H1 (cell line): ENCODE measurements around the gene TOM1L2. TPM values are rescaled to one million over a fixed set of nuclear protein-coding genes. Genes with fewer than 3 reads are reported as not detected.

Experiments used
- CTCF ChIA-PET: fragments of 300-600 bp; sonication (Branson Sonifier 250); formaldehyde crosslinking; loops from one replicate; lab custom pipeline; 2021; ENCODE audit not compliant: partially characterized antibody; lab: Charles Lee
- POLR2A ChIA-PET: fragments of 300-600 bp; sonication (Branson Sonifier 250); formaldehyde crosslinking; loops from one replicate; lab custom pipeline; 2021; ENCODE audit warnings: inconsistent platforms; ENCODE audit not compliant: partially characterized antibody; lab: Charles Lee
- DNase-seq, 2 experiments: peaks; one replicate each; pipeline versions ENCODE4 v3.0.0 to v3.0.0-alpha.2; 2010 to 2022; ENCODE audit warnings: low spot score in 2 of 2, low read depth in 1 of 2, mixed read lengths in 1 of 2
- FAIRE-seq: peaks from 2 replicates; lab custom pipeline; 2011; peaks lifted over from hg19 to GRCh38; lab: Jason Lieb, UNC
- H2AFZ ChIP-seq: 2 replicates; pipeline ENCODE4 v1.8.1; 2012; ENCODE audit warnings: low read length, inconsistent platforms
- H2AK5ac ChIP-seq: 2 replicates; pipeline ENCODE4 v1.6.1; 2013; ENCODE audit warnings: low read depth, low read length
- H2BK120ac ChIP-seq: replicated peaks from 2 replicates; pipeline ENCODE3; 2013; ENCODE audit warnings: low read depth, low read length, inconsistent platforms
- H2BK12ac ChIP-seq: 2 replicates; pipeline ENCODE4 v1.6.1; 2013; ENCODE audit warnings: low read depth, low read length
- H2BK15ac ChIP-seq: 2 replicates; pipeline ENCODE4 v1.6.1; 2013; ENCODE audit warnings: low read length
- H2BK20ac ChIP-seq: 2 replicates; pipeline ENCODE4 v1.6.1; 2013; ENCODE audit warnings: low read length
- H2BK5ac ChIP-seq: 2 replicates; pipeline ENCODE4 v1.6.1; 2013; ENCODE audit warnings: low read depth, low read length
- H3K14ac ChIP-seq: 2 replicates; pipeline ENCODE4 v1.6.1; 2013; ENCODE audit warnings: inconsistent platforms; ENCODE audit not compliant: insufficient read length
- H3K18ac ChIP-seq: 2 replicates; pipeline ENCODE4 v1.6.1; 2013; ENCODE audit warnings: low read length; ENCODE audit errors: extremely low read depth
- H3K23ac ChIP-seq: 2 replicates; pipeline ENCODE4 v1.6.1; 2013; ENCODE audit warnings: inconsistent platforms; ENCODE audit not compliant: insufficient read length
- H3K23me2 ChIP-seq: 2 replicates; pipeline ENCODE4 v1.6.1; 2013; ENCODE audit warnings: low read depth, low read length
- H3K27ac ChIP-seq: 2 replicates; pipeline ENCODE4 v1.6.1; 2011; ENCODE audit warnings: low read depth, low read length, inconsistent platforms
- H3K27me3 ChIP-seq, 4 experiments: replicated peaks in 1 of 4; 1 replicate in 1 of 4; 2 replicates in 3 of 4; pipeline versions ENCODE4 v1.6.1 to v1.8.1; 2011 to 2013; ENCODE audit warnings: low read length in 3 of 4, mild to moderate bottlenecking in 3 of 4, inconsistent platforms in 2 of 4, mixed read lengths in 2 of 4, moderate library complexity in 1 of 4; ENCODE audit not compliant: control insufficient read depth in 3 of 4, insufficient read depth in 3 of 4; ENCODE audit errors: extremely low read depth in 1 of 4
- H3K36me3 ChIP-seq, 4 experiments: 2 replicates each; pipeline versions ENCODE4 v1.6.1 to v1.8.1; 2011 to 2013; ENCODE audit warnings: mild to moderate bottlenecking in 4 of 4, low read length in 3 of 4, moderate library complexity in 2 of 4, control low read depth in 1 of 4, inconsistent platforms in 1 of 4; ENCODE audit not compliant: insufficient read depth in 4 of 4, control insufficient read depth in 2 of 4
- H3K4ac ChIP-seq: replicated peaks from 2 replicates; pipeline ENCODE3; 2013; ENCODE audit warnings: low read length, low read depth, mixed read lengths, inconsistent platforms; ENCODE audit not compliant: insufficient read length
- H3K4me1 ChIP-seq, 4 experiments: replicated peaks in 1 of 4; 1 replicate in 1 of 4; 2 replicates in 3 of 4; pipeline versions ENCODE4 v1.6.1 to v1.8.1; 2011 to 2013; ENCODE audit warnings: low read length in 3 of 4, inconsistent platforms in 2 of 4, mixed read lengths in 1 of 4; ENCODE audit not compliant: insufficient read depth in 4 of 4, control insufficient read depth in 3 of 4
- H3K4me2 ChIP-seq, 2 experiments: 2 replicates each; pipeline versions ENCODE4 v1.6.1 to v1.8.1; 2011 to 2013; ENCODE audit warnings: low read depth in 2 of 2, low read length in 2 of 2, control low read depth in 1 of 2, inconsistent platforms in 1 of 2, mild to moderate bottlenecking in 1 of 2; ENCODE audit not compliant: insufficient read depth in 1 of 2
- H3K4me3 ChIP-seq, 4 experiments: fragments of 200-600, 300-600 bp in 1 of 4; sonication (generic), shearing (Covaris generic), sonication (Bioruptor Twin) in 1 of 4; 2 replicates each; pipeline versions ENCODE4 v1.5.1 to v1.8.1; 2011 to 2016; ENCODE audit warnings: low read length in 4 of 4, low read depth in 3 of 4, control low read depth in 2 of 4, inconsistent platforms in 2 of 4, mild to moderate bottlenecking in 2 of 4, mixed read lengths in 1 of 4, moderate library complexity in 1 of 4; ENCODE audit not compliant: insufficient read depth in 2 of 4; ENCODE audit errors: extremely low read depth in 1 of 4
- H3K56ac ChIP-seq: replicated peaks from 2 replicates; pipeline ENCODE3; 2013; ENCODE audit warnings: low read depth, mild to moderate bottlenecking, mixed read lengths, low read length, inconsistent platforms; ENCODE audit not compliant: insufficient read length
- H3K79me1 ChIP-seq: 2 replicates; pipeline ENCODE4 v1.6.1; 2013; ENCODE audit warnings: low read depth, low read length, control low read depth
- H3K79me2 ChIP-seq, 2 experiments: 2 replicates each; pipeline versions ENCODE4 v1.6.1 to v1.8.1; 2012 to 2013; ENCODE audit warnings: low read length in 2 of 2, mild to moderate bottlenecking in 2 of 2, inconsistent platforms in 1 of 2; ENCODE audit not compliant: insufficient read depth in 2 of 2, control insufficient read depth in 1 of 2
- H3K9ac ChIP-seq, 4 experiments: replicated peaks in 1 of 4; 1 replicate in 1 of 4; 2 replicates in 3 of 4; pipeline versions ENCODE4 v1.6.1 to v1.8.1; 2011 to 2013; ENCODE audit warnings: low read depth in 3 of 4, low read length in 3 of 4, control low read depth in 2 of 4, mild to moderate bottlenecking in 2 of 4, moderate library complexity in 2 of 4, inconsistent platforms in 1 of 4; ENCODE audit errors: extremely low read depth in 1 of 4
- H3K9me3 ChIP-seq, 2 experiments: 2 replicates each; pipeline versions ENCODE4 v1.6.1 to v1.8.1; 2012 to 2013; ENCODE audit warnings: mild to moderate bottlenecking in 2 of 2, moderate library complexity in 2 of 2, control low read depth in 1 of 2, inconsistent platforms in 1 of 2, low read depth in 1 of 2, low read length in 1 of 2, mixed read lengths in 1 of 2; ENCODE audit not compliant: insufficient read depth in 2 of 2
- H4K20me1 ChIP-seq, 2 experiments: replicated peaks in 1 of 2; 2 replicates each; pipeline versions ENCODE3 to v1.8.1; 2011 to 2013; ENCODE audit warnings: inconsistent platforms in 2 of 2, low read length in 2 of 2, mild to moderate bottlenecking in 1 of 2; ENCODE audit not compliant: insufficient read depth in 2 of 2, control insufficient read depth in 1 of 2
- H4K5ac ChIP-seq: 2 replicates; pipeline ENCODE4 v1.6.1; 2013; ENCODE audit warnings: low read length, low read depth, mixed read lengths, inconsistent platforms; ENCODE audit not compliant: insufficient read length
- H4K8ac ChIP-seq: 2 replicates; pipeline ENCODE4 v1.8.0; 2013; ENCODE audit warnings: mild to moderate bottlenecking, moderate library complexity, low read length, inconsistent platforms; ENCODE audit not compliant: insufficient read depth; ENCODE audit errors: extremely low read depth
- H4K91ac ChIP-seq: replicated peaks from 2 replicates; pipeline ENCODE3; 2013; ENCODE audit warnings: low read length, mixed read lengths, inconsistent platforms; ENCODE audit not compliant: insufficient read length
- ASH2L ChIP-seq: fragments of 200-600, 300-600 bp; sonication (generic); IDR thresholded peaks from one replicate; pipeline ENCODE4 v1.7.1; 2017; ENCODE audit warnings: low read length
- CHD2 ChIP-seq: IDR thresholded peaks from 2 replicates; pipeline ENCODE4 v1.6.1; 2012; ENCODE audit warnings: low read length, improper control_type of control experiment
- HDAC6 ChIP-seq: IDR thresholded peaks from one replicate; pipeline ENCODE4 v1.7.1; 2012; ENCODE audit warnings: low read depth, mild to moderate bottlenecking, inconsistent platforms, low read length, moderate library complexity
- SRF ChIP-seq: IDR thresholded peaks from 2 replicates; pipeline ENCODE4 v1.6.1; 2011; ENCODE audit warnings: mild to moderate bottlenecking, low read depth, low read length, moderate library complexity
- TAF1 ChIP-seq: IDR thresholded peaks from 2 replicates; pipeline ENCODE4 v1.6.1; 2011; ENCODE audit warnings: mild to moderate bottlenecking, low read depth, low read length
- WGBS, 2 experiments: shearing (Covaris generic) in 1 of 2; methylation state at CpG; one replicate each; pipeline versions ENCODE4 v1.1.6 to v1.1.7; 2013 to 2015; ENCODE audit warnings: low lambda C conversion rate in 2 of 2, mixed read lengths in 2 of 2, inconsistent platforms in 1 of 2, low coverage in 1 of 2, missing lambda C conversion rate in 1 of 2; ENCODE audit not compliant: insufficient replicate concordance in 2 of 2, insufficient coverage in 1 of 2, insufficient read length in 1 of 2; ENCODE audit errors: extremely low coverage in 1 of 2, missing lambda C conversion rate in 1 of 2; 5-methylcytosine and 5-hydroxymethylcytosine counted together
- polyA plus RNA-seq, 7 experiments: library from polyadenylated mRNA; depleted of rRNA in 3 of 7; stranded (reverse) in 5 of 7; unstranded in 2 of 7; fragments of >200 nt in 5 of 7; fragments of 200-250 nt in 2 of 7; gene quantifications; 1 replicate in 5 of 7; 2 replicates in 1 of 7; 4 replicates in 1 of 7; pipeline versions ENCODE4 v1.2.1 to v1.2.3, GENCODE V29; 2011 to 2013; ENCODE audit warnings: missing spikeins in 2 of 7, mixed read lengths in 2 of 7
- total RNA-seq: library from RNA; stranded (reverse); fragmentation: NEBNext Ultra II Directional; extraction: Animal tissue kit (Norgen Biotek cat#: 25700); gene quantifications from 2 replicates; pipeline ENCODE4 v1.2.1, GENCODE V29; 2021
- TF ChIP-seq, protein P1 (sequence below): IDR thresholded peaks from 2 replicates; pipeline ENCODE4 v1.6.1; 2011; ENCODE audit warnings: low read depth, mild to moderate bottlenecking, low read length; ENCODE audit not compliant: insufficient read depth
- TF ChIP-seq, protein P2 (sequence below): IDR thresholded peaks from 2 replicates; pipeline ENCODE4 v1.6.1; 2012; ENCODE audit warnings: inconsistent platforms
- TF ChIP-seq, protein P3 (sequence below): IDR thresholded peaks from 2 replicates; pipeline ENCODE4 v1.6.1; 2012; ENCODE audit warnings: inconsistent platforms

The TOM1L2 gene
- total and polyA plus RNA-seq, 2 of the 8 experiments (the other 6 are each of a cell fraction or from before 2014, with no cell fraction given): 2.0 to 3.4 TPM

- H3K4me2 ChIP-seq: peak overlapping the region; percentile 79 to 86
- FAIRE-seq (no peak), DNase-seq (no peak)
- peaks cover 24 to 29% of the 10 kb centered on the region in 2 experiments for H4K20me1 ChIP-seq
- H3K23ac ChIP-seq: no peak overlapping the region
- H4K8ac ChIP-seq: peak overlapping the region; percentile 94
- 36% methylated on average over 25 of the region's 25 CpGs; no CpG with 5 or more reads in 1 of the 2 experiments for WGBS, 2 experiments
- peaks cover 0 to 13% (median 2%) of the 10 kb centered on the region in 4 experiments; a peak in 5 of 8 replicates for H3K36me3 ChIP-seq
- H3K27me3 ChIP-seq: no peaks in the 10 kb centered on the region
- no peaks in the 10 kb centered on the region for H3K9me3 ChIP-seq
- TF ChIP-seq, protein P1, sequence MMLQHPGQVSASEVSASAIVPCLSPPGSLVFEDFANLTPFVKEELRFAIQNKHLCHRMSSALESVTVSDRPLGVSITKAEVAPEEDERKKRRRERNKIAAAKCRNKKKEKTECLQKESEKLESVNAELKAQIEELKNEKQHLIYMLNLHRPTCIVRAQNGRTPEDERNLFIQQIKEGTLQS: no peak
- TF ChIP-seq CHD2: peak; percentile 67; the same call in 1 of the 2 replicates
- no peak for TF ChIP-seq HDAC6
- peak; percentile 45 for TF ChIP-seq ASH2L
- TF ChIP-seq TAF1: no peak
- TF ChIP-seq SRF: no peak
- TF ChIP-seq, protein P2, sequence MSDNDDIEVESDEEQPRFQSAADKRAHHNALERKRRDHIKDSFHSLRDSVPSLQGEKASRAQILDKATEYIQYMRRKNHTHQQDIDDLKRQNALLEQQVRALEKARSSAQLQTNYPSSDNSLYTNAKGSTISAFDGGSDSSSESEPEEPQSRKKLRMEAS: peak; percentile 98
- TF ChIP-seq, protein P3, sequence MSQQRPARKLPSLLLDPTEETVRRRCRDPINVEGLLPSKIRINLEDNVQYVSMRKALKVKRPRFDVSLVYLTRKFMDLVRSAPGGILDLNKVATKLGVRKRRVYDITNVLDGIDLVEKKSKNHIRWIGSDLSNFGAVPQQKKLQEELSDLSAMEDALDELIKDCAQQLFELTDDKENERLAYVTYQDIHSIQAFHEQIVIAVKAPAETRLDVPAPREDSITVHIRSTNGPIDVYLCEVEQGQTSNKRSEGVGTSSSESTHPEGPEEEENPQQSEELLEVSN: peak; percentile 98; the same call in 1 of the 2 replicates
- H3K56ac ChIP-seq: no peak overlapping the region
- H3K18ac ChIP-seq: peak overlapping the region; percentile 26
- no peak overlapping the region for H2AFZ ChIP-seq
- H3K79me2 ChIP-seq: peaks cover 28 to 50% of the 10 kb centered on the region in 2 experiments
- H4K91ac ChIP-seq: peak overlapping the region; percentile 79
- H3K4me3 ChIP-seq: peak overlapping the region; percentile 81 to 99 (median 96)
- ChIA-PET POLR2A (interaction anchor here (0.7 to 18.4 kb wide), 32 partner anchors 10 to 253 kb away, joined by 3 to 532 read pairs (median 5); no protein-coding TSS in a partner anchor), CTCF (interaction anchor here (0.9 to 6.6 kb wide), 6 partner anchors 8 to 24 kb away, joined by 5 to 66 read pairs (median 8); no protein-coding TSS in a partner anchor)
- H3K14ac ChIP-seq: no peak overlapping the region
- peak overlapping the region; percentile 84 for H3K4ac ChIP-seq
- H2BK15ac ChIP-seq: peak overlapping the region; percentile 97; the same call in 1 of the 2 replicates
- H3K79me1 ChIP-seq: peaks cover 18% of the 10 kb centered on the region
- no peak overlapping the region for H3K27ac ChIP-seq
- H2BK12ac ChIP-seq: peak overlapping the region; percentile 97
- H2BK5ac ChIP-seq: peak overlapping the region; percentile 63; the same call in 1 of the 2 replicates
- peak overlapping the region; percentile 96 for H2AK5ac ChIP-seq
- peaks cover 15% of the 10 kb centered on the region for H3K23me2 ChIP-seq
- peak overlapping the region; percentile 51 for H4K5ac ChIP-seq
- no peak overlapping the region for H2BK120ac ChIP-seq
- peak overlapping the region in 3 of 4 experiments; percentile 56 to 99 (median 99); a peak in 4 of 7 replicates for H3K9ac ChIP-seq
- 0 out of 2 replicates have a peak overlapping the region, but pooled peaks have one; percentile 27 for H2BK20ac ChIP-seq
- peaks cover 14 to 42% (median 34%) of the 10 kb centered on the region in 4 experiments for H3K4me1 ChIP-seq
Measured at GRCh38 chr17:17835415-17836249, 136.6 kb downstream of the TOM1L2 start.
